H9 (cell line): ENCODE measurements around the gene TTC7B. TPM values are rescaled to one million over a fixed set of nuclear protein-coding genes. Genes with fewer than 3 reads are reported as not detected.

ENCODE experiments used
- DNase-seq: peaks from one replicate; pipeline ENCODE4 v3.0.0-alpha.2; 2017
- H2AFZ ChIP-seq: one replicate; pipeline ENCODE4 v1.6.1; 2013; ENCODE audit warnings: mild to moderate bottlenecking, low read length, control low read depth, moderate library complexity
- H2AK5ac ChIP-seq: 2 replicates; pipeline ENCODE4 v1.6.1; 2013; ENCODE audit warnings: low read length, control low read depth, mixed read lengths; ENCODE audit not compliant: insufficient read length
- H2BK120ac ChIP-seq: one replicate; pipeline ENCODE4 v1.6.1; 2013; ENCODE audit warnings: low read depth, mild to moderate bottlenecking, low read length, control low read depth, inconsistent platforms; ENCODE audit not compliant: poor library complexity, severe bottlenecking
- H2BK12ac ChIP-seq: 2 replicates; pipeline ENCODE4 v1.6.1; 2013; ENCODE audit warnings: low read length, control low read depth, mixed read lengths, low read depth; ENCODE audit not compliant: insufficient read length
- H2BK15ac ChIP-seq: 2 replicates; pipeline ENCODE4 v1.6.1; 2013; ENCODE audit warnings: low read depth, low read length, control low read depth
- H2BK20ac ChIP-seq: one replicate; pipeline ENCODE4 v1.6.1; 2013; ENCODE audit warnings: low read depth, mild to moderate bottlenecking, low read length, control low read depth, inconsistent platforms; ENCODE audit not compliant: poor library complexity, severe bottlenecking
- H2BK5ac ChIP-seq: 2 replicates; pipeline ENCODE4 v1.6.1; 2013; ENCODE audit warnings: low read length, control low read depth, mixed read lengths; ENCODE audit not compliant: insufficient read length
- H3K14ac ChIP-seq: 2 replicates; pipeline ENCODE4 v1.6.1; 2013; ENCODE audit warnings: low read length, control low read depth; ENCODE audit not compliant: insufficient read depth
- H3K18ac ChIP-seq: 2 replicates; pipeline ENCODE4 v1.6.1; 2013; ENCODE audit warnings: low read depth, mild to moderate bottlenecking, mixed read lengths, low read length, control low read depth; ENCODE audit not compliant: insufficient read length
- H3K23ac ChIP-seq: 2 replicates; pipeline ENCODE4 v1.6.1; 2013; ENCODE audit warnings: low read length, control low read depth, mixed read lengths, low read depth; ENCODE audit not compliant: insufficient read length
- H3K23me2 ChIP-seq: 2 replicates; pipeline ENCODE4 v1.6.1; 2013; ENCODE audit warnings: low read depth, mild to moderate bottlenecking, mixed read lengths, low read length, control low read depth; ENCODE audit not compliant: insufficient read length, poor library complexity, severe bottlenecking
- H3K27ac ChIP-seq: 2 replicates; pipeline ENCODE4 v1.5.1; 2013; ENCODE audit warnings: low read length, control low read depth, mixed read lengths, low read depth; ENCODE audit not compliant: insufficient read length
- H3K27me3 ChIP-seq: 2 replicates; pipeline ENCODE4 v1.6.1; 2013; ENCODE audit warnings: low read length, control low read depth, inconsistent platforms; ENCODE audit not compliant: insufficient read depth
- H3K4ac ChIP-seq: 2 replicates; pipeline ENCODE4 v1.6.1; 2013; ENCODE audit warnings: low read depth, mild to moderate bottlenecking, control low read depth, inconsistent platforms, low read length, moderate library complexity
- H3K4me1 ChIP-seq: 2 replicates; pipeline ENCODE4 v1.6.1; 2013; ENCODE audit warnings: low read length, control low read depth, inconsistent platforms; ENCODE audit not compliant: insufficient read depth
- H3K4me2 ChIP-seq: 2 replicates; pipeline ENCODE4 v1.6.1; 2013; ENCODE audit warnings: low read length, control low read depth, mixed read lengths; ENCODE audit not compliant: insufficient read length, insufficient read depth
- H3K56ac ChIP-seq: 2 replicates; pipeline ENCODE4 v1.6.1; 2013; ENCODE audit warnings: low read depth, mild to moderate bottlenecking, mixed read lengths, low read length, control low read depth; ENCODE audit not compliant: insufficient read length
- H3K79me1 ChIP-seq: 2 replicates; pipeline ENCODE4 v1.6.1; 2013; ENCODE audit warnings: low read depth, mild to moderate bottlenecking, moderate library complexity, low read length, control low read depth, inconsistent platforms; ENCODE audit not compliant: insufficient read depth, poor library complexity, severe bottlenecking
- H3K79me2 ChIP-seq: 2 replicates; pipeline ENCODE4 v1.6.1; 2013; ENCODE audit warnings: low read length, control low read depth, inconsistent platforms; ENCODE audit not compliant: insufficient read depth
- H3K9ac ChIP-seq: 2 replicates; pipeline ENCODE4 v1.6.1; 2013; ENCODE audit warnings: low read length, control low read depth, mixed read lengths; ENCODE audit not compliant: insufficient read length; ENCODE audit errors: extremely low read depth
- H3K9me3 ChIP-seq: one replicate; pipeline ENCODE4 v1.6.1; 2013; ENCODE audit warnings: low read depth, low read length, inconsistent platforms; ENCODE audit not compliant: control insufficient read depth
- H3T11ph ChIP-seq: one replicate; pipeline ENCODE4 v1.6.1; 2013; ENCODE audit warnings: mild to moderate bottlenecking, low read length, control low read depth, inconsistent platforms
- H4K20me1 ChIP-seq: one replicate; pipeline ENCODE4 v1.6.1; 2013; ENCODE audit not compliant: control insufficient read depth, insufficient read length, insufficient read depth
- H4K5ac ChIP-seq: 2 replicates; pipeline ENCODE4 v1.6.1; 2013; ENCODE audit warnings: low read depth, mild to moderate bottlenecking, mixed read lengths, low read length, control low read depth; ENCODE audit not compliant: insufficient read length
- H4K8ac ChIP-seq: replicated peaks from 2 replicates; pipeline ENCODE4 v1.6.1; 2013; ENCODE audit warnings: low read length, control low read depth, mixed read lengths, low read depth; ENCODE audit not compliant: insufficient read length
- H4K91ac ChIP-seq: 2 replicates; pipeline ENCODE4 v1.6.1; 2013; ENCODE audit warnings: low read depth, mild to moderate bottlenecking, moderate library complexity, mixed read lengths, low read length, control low read depth; ENCODE audit not compliant: insufficient read length
- H3K27ac Mint-ChIP-seq, 3 experiments: 2 replicates in 2 of 3; 3 replicates in 1 of 3; pipeline ENCODE4 v1.8.0; 2020 to 2021; ENCODE audit warnings: mixed read lengths in 3 of 3, mild to moderate bottlenecking in 1 of 3, moderate library complexity in 1 of 3
- H3K27me3 Mint-ChIP-seq: 2 replicates; pipeline ENCODE4 v1.8.0; 2021; ENCODE audit warnings: low read depth, mild to moderate bottlenecking, moderate library complexity, mixed read lengths
- H3K36me3 Mint-ChIP-seq, 3 experiments: 2 replicates in 2 of 3; 3 replicates in 1 of 3; pipeline ENCODE4 v1.8.0; 2020 to 2021; ENCODE audit warnings: low read depth in 3 of 3, mixed read lengths in 3 of 3; ENCODE audit not compliant: insufficient read depth in 1 of 3
- H3K4me1 Mint-ChIP-seq, 2 experiments: 2 replicates each; pipeline ENCODE4 v1.8.0; 2020; ENCODE audit warnings: mixed read lengths in 2 of 2
- H3K4me3 Mint-ChIP-seq, 2 experiments: 2 replicates in 1 of 2; 3 replicates in 1 of 2; pipeline ENCODE4 v1.8.0; 2020 to 2021; ENCODE audit warnings: mild to moderate bottlenecking in 2 of 2, mixed read lengths in 2 of 2, moderate library complexity in 1 of 2
- H3K9me3 Mint-ChIP-seq, 2 experiments: 2 replicates in 1 of 2; 3 replicates in 1 of 2; pipeline ENCODE4 v1.8.0; 2020; ENCODE audit warnings: mild to moderate bottlenecking in 2 of 2, mixed read lengths in 2 of 2, moderate library complexity in 1 of 2
- CTCF ChIP-seq: fragments of 200-600 bp; sonication (generic); conservative IDR thresholded peaks from 3 replicates; pipeline ENCODE4 v1.8.0; 2021; ENCODE audit warnings: antibody characterized with exemption, mild to moderate bottlenecking
- WGBS: extraction: QIAGEN DNeasy Blood & Tissue Kit; methylation state at CpG from one replicate; pipeline ENCODE4 v1.1.7; 2013; ENCODE audit warnings: missing lambda C conversion rate, low lambda C conversion rate, mixed read lengths; ENCODE audit not compliant: insufficient read length; ENCODE audit errors: extremely low coverage; 5-methylcytosine and 5-hydroxymethylcytosine counted together
- total RNA-seq: library from RNA; stranded (reverse); gene quantifications from 2 replicates; pipeline ENCODE4 v1.2.1, GENCODE V29; 2021

The TTC7B gene
- total RNA-seq, 1 experiment from 2014 or later = 33.7 TPM

GRCh38 chr14:90576581-90576980 is 239.6 kb downstream of the TTC7B start:
- Histone ChIP-seq H3K79me2 (no peaks in the 10 kb centered on the region), H3K4ac (no peak overlapping the region), H2AK5ac (no peak overlapping the region), H2AFZ (no peak overlapping the region), H3K27me3 (no peaks in the 10 kb centered on the region), H3K56ac (no peak overlapping the region), H3K27ac (no peak overlapping the region), H4K20me1 (peaks cover 6% of the 10 kb centered on the region), H3K23me2 (no peaks in the 10 kb centered on the region), H3K14ac (no peak overlapping the region; the same call in 1 of the 2 replicates), H4K8ac (no peak overlapping the region), H2BK5ac (no peak overlapping the region), H2BK12ac (no peak overlapping the region), H3K4me1 (peaks cover 9% of the 10 kb centered on the region; the same call in 1 of the 2 replicates), H2BK15ac (no peak overlapping the region), H2BK20ac (no peak overlapping the region), H3K4me2 (no peak overlapping the region), H2BK120ac (no peak overlapping the region), H3K9me3 (no peaks in the 10 kb centered on the region), H4K5ac (no peak overlapping the region), H3K9ac (no peak overlapping the region), H3K79me1 (no peaks in the 10 kb centered on the region), H3T11ph (no peak overlapping the region), H3K18ac (no peak overlapping the region), H4K91ac (no peak overlapping the region), H3K23ac (no peak overlapping the region)
- DNase-seq = no peak
- no peak for TF ChIP-seq CTCF
- Mint-ChIP-seq H3K4me3 (no peak overlapping the region), H3K9me3 (no peaks in the 10 kb centered on the region), H3K27me3 (no peaks in the 10 kb centered on the region; the same call in 1 of the 2 replicates), H3K36me3 (no peaks in the 10 kb centered on the region; a peak in 1 of 7 replicates), H3K4me1 (peaks cover 30 to 35% of the 10 kb centered on the region in 2 experiments), H3K27ac (no peak overlapping the region)
- WGBS = no CpG with 5 or more reads among the region's 2 CpGs
